Neural crest cell (in vitro differentiated cells): ENCODE measurements around the gene ETNK2. TPM values are rescaled to one million over a fixed set of nuclear protein-coding genes. Genes with fewer than 3 reads are reported as not detected.

Source experiments
- DNase-seq: peaks from one replicate; pipeline ENCODE4 v3.0.0; 2021; ENCODE audit warnings: low read depth, mixed read lengths, low spot score
- H3K27ac Mint-ChIP-seq: one replicate; pipeline ENCODE4 v1.8.0; 2021; ENCODE audit warnings: mild to moderate bottlenecking, mixed read lengths; ENCODE audit not compliant: unreplicated experiment
- H3K27me3 Mint-ChIP-seq: 2 replicates; pipeline ENCODE4 v1.8.0; 2021; ENCODE audit warnings: low read depth, mild to moderate bottlenecking, mixed read lengths
- H3K36me3 Mint-ChIP-seq: 2 replicates; pipeline ENCODE4 v1.8.0; 2021; ENCODE audit warnings: low read depth, mild to moderate bottlenecking, mixed read lengths
- H3K4me1 Mint-ChIP-seq: 2 replicates; pipeline ENCODE4 v1.8.0; 2021; ENCODE audit warnings: mixed read lengths
- H3K4me3 Mint-ChIP-seq: one replicate; pipeline ENCODE4 v1.8.0; 2021; ENCODE audit warnings: mild to moderate bottlenecking, mixed read lengths
- H3K9me3 Mint-ChIP-seq: 2 replicates; pipeline ENCODE4 v1.8.0; 2021; ENCODE audit warnings: mixed read lengths
- total RNA-seq: library from RNA; stranded (reverse); gene quantifications from 2 replicates; pipeline ENCODE4 v1.2.1, GENCODE V29; 2021
- TF ChIP-seq, protein P1 (sequence below): fragments of 200-600 bp; sonication (generic); conservative IDR thresholded peaks from 2 replicates; pipeline ENCODE4 v1.5.0; 2021; ENCODE audit warnings: antibody characterized with exemption, mild to moderate bottlenecking

Gene ETNK2
- total RNA-seq, 1 donor from 2014 or later = 14.5 TPM

DNA sequence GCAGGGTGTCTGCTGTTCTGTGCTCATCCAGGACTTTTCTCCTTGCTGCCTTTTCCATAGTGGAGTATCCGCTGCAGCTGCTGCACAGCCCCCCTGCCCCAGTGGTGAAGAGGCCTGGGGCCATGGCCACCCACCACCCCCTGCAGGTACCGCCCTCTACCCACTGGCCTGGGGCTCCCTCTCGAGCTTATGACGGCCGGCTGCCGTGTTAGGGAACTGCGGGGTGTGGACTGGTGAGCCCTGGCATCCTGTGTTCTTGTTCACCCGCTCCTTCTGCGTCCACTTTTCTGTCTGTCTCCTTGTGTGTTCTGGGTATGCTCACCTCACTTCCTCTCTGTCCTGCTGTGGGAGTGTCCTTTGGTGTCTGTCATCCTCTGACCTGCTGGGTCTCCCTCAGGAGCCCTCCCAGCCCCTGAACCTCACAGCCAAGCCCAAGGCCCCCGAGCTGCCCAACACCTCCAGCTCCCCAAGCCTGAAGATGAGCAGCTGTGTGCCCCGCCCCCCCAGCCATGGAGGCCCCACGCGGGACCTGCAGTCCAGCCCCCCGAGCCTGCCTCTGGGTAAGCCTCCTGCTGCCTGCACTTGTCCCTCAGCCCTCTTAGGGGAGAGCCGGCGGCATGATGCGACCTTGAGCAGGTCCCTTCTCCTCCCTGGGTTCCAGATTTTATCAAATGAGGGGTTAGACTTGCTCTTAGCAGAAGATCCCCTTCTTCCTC, 29.8 kb downstream of the ETNK2 start:
- Mint-ChIP-seq H3K27me3 (no peaks in the 10 kb centered on the region), H3K27ac (no peak overlapping the region), H3K4me3 (no peak overlapping the region), H3K4me1 (peaks cover 19% of the 10 kb centered on the region), H3K36me3 (peaks cover 11% of the 10 kb centered on the region), H3K9me3 (no peaks in the 10 kb centered on the region)
- DNase-seq = no peak
- TF ChIP-seq, protein P1, sequence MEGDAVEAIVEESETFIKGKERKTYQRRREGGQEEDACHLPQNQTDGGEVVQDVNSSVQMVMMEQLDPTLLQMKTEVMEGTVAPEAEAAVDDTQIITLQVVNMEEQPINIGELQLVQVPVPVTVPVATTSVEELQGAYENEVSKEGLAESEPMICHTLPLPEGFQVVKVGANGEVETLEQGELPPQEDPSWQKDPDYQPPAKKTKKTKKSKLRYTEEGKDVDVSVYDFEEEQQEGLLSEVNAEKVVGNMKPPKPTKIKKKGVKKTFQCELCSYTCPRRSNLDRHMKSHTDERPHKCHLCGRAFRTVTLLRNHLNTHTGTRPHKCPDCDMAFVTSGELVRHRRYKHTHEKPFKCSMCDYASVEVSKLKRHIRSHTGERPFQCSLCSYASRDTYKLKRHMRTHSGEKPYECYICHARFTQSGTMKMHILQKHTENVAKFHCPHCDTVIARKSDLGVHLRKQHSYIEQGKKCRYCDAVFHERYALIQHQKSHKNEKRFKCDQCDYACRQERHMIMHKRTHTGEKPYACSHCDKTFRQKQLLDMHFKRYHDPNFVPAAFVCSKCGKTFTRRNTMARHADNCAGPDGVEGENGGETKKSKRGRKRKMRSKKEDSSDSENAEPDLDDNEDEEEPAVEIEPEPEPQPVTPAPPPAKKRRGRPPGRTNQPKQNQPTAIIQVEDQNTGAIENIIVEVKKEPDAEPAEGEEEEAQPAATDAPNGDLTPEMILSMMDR = no peak

DNA sequence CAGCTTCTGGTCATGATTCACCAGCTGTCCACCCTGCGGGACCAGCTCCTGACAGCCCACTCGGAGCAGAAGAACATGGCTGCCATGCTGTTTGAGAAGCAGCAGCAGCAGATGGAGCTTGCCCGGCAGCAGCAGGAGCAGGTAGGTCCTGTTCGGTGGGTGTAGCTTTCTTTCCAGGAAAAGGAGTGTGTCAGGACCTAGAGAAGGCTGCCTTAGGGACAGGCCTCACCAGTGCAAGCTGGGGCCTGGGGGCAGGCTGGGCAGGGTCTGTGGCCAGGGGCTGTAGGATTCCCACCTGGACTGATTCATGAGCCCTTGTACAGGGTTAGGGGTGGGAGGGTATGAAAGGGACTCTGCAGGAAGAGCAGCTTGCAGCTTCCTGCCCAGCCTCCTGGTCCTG, 35.3 kb downstream of the ETNK2 start:
- Mint-ChIP-seq H3K27me3 (no peaks in the 10 kb centered on the region), H3K9me3 (no peaks in the 10 kb centered on the region), H3K27ac (no peak overlapping the region), H3K36me3 (no peaks in the 10 kb centered on the region), H3K4me1 (peaks cover 12% of the 10 kb centered on the region), H3K4me3 (no peak overlapping the region)
- TF ChIP-seq, protein P1 = no peak
- no peak for DNase-seq

DNA sequence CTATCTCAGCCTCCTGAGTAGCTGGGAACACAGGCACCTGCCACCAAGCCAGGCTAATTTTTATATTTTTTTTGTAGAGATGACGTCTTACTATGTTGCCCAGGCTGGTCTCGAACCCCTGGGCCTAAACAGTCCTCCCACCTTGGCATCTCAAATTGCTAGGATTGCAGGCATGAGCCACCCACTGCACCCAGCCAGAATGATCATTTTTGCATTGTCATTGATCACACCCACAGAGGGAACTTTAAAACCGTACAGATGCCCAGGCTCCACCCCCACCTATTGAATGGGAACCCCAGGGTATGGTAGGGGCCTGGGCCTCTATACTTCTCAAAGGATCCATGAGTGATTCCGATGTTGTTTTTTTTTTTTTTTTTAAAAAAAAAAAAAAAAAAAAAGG, 36.7 kb downstream of the ETNK2 start:
- no peak overlapping the region for H3K4me3 Mint-ChIP-seq
- TF ChIP-seq, protein P1 = no peak
- H3K9me3 Mint-ChIP-seq = no peaks in the 10 kb centered on the region
- no peaks in the 10 kb centered on the region for H3K27me3 Mint-ChIP-seq
- H3K4me1 Mint-ChIP-seq = peaks cover 19% of the 10 kb centered on the region
- peak overlapping the region; percentile 62 for H3K27ac Mint-ChIP-seq
- no peak for DNase-seq
- H3K36me3 Mint-ChIP-seq = no peaks in the 10 kb centered on the region

DNA sequence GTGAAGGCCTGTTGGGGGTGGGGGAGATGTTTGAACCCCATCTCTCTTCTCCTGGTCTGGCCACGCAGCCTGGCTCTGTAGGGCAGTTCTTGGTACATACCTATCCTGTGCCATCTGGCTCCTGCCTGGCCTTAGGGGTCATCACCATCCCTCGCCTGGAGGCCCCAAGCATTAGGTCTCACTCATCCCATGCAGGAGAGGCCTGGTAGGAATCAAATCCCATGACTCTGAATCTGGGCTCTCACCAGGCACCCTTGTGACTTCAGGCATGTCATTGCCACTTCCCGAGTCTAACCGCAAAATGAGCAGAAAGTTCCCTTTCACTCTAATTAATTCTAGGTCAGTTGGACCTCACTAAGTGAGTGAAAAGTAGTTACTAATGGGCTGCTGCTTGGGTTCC, 37.2 kb downstream of the ETNK2 start:
- Mint-ChIP-seq H3K4me1 (peaks cover 19% of the 10 kb centered on the region), H3K4me3 (no peak overlapping the region), H3K27me3 (no peaks in the 10 kb centered on the region), H3K9me3 (no peaks in the 10 kb centered on the region), H3K27ac (peak overlapping the region; percentile 19), H3K36me3 (no peaks in the 10 kb centered on the region)
- TF ChIP-seq, protein P1 = no peak
- no peak for DNase-seq

DNA sequence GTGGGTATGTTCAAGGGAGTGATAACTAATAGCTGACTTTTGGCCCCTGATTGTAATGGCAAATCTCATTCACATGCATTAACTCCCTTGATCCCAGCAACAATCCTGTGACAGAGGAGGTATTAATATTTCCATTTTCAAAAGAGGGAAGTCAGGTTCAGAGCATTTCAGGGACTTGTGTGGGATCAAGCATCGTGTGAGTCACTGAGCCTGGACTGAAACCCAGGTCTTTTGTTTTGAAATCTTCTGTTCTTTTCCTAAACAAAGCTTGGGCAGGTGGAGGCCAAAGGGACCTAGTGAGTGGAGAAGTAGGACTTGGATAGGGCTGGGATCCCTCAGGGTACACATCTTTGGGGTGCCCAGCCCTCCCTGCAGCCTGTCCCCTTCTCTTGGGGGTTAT, 37.9 kb downstream of the ETNK2 start:
- H3K4me1 Mint-ChIP-seq = peaks cover 25% of the 10 kb centered on the region
- DNase-seq = no peak
- no peaks in the 10 kb centered on the region for H3K9me3 Mint-ChIP-seq
- no peak overlapping the region for H3K4me3 Mint-ChIP-seq
- H3K36me3 Mint-ChIP-seq = no peaks in the 10 kb centered on the region
- TF ChIP-seq, protein P1 = no peak
- H3K27me3 Mint-ChIP-seq = no peaks in the 10 kb centered on the region
- no peak overlapping the region for H3K27ac Mint-ChIP-seq
